Measurements from ENCODE around the gene CACNA2D3.

DNA sequence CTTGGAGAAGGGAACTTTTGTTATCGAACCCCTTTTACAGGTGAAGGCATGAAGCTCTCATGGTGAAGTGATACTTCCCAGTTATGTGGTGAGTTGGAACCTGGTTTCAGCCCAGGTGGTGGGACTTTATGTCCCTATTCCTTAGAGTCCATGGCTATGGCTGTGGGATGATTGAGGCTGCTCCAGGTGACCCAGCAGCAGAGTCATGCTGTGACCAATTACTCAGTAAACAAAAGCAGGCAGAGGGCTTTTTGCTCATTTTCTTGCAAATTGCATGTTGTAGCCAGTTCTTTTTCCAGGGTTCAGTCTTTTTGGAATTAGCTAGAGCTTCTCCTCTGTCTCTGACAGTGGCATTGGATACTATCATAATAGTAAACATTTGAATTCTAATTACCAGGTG, 70.7 kb downstream of the CACNA2D3 start:
- TF ChIP-seq EZH2phosphoT487 (IDR thresholded peaks at IDR 0.05; ENCODE audit: insufficient read depth, low read depth) (no peak), EZH2 (IDR thresholded peaks at IDR 0.05; ENCODE audit: insufficient read depth, poor library complexity, severe bottlenecking) (no peak)
